ENCODE measurements around the gene PTPRM.

PTPRM gene

GRCh38 chr18:8212896-8213780 is 646.0 kb downstream of the PTPRM start:
- no peak for TF ChIP-seq CTCF (IDR thresholded peaks at IDR 0.05; ENCODE audit: low read depth, low read length)
- no peak for TF ChIP-seq POLR2A (IDR thresholded peaks at IDR 0.05; ENCODE audit: extremely low read depth, insufficient read length)
- TF ChIP-seq MAX (IDR thresholded peaks at IDR 0.05; ENCODE audit: low read depth, low read length): no peak
- TF ChIP-seq MYC (IDR thresholded peaks at IDR 0.05; ENCODE audit: low read depth, low read length): no peak
- no peak overlapping the region for H3K4me3 ChIP-seq (ENCODE audit: low read depth, low read length)
- no peak for DNase-seq (ENCODE audit: low read depth)

- no peak overlapping the region for H3K4me3 ChIP-seq (ENCODE audit: low read depth, low read length)
- no peak for TF ChIP-seq CTCF (IDR thresholded peaks at IDR 0.05; ENCODE audit: low read depth, low read length)
- TF ChIP-seq POLR2A (IDR thresholded peaks at IDR 0.05; ENCODE audit: extremely low read depth, insufficient read length): no peak
- no peak for TF ChIP-seq MAX (IDR thresholded peaks at IDR 0.05; ENCODE audit: low read depth, low read length)
- no peak for DNase-seq (ENCODE audit: low read depth)
Observed at GRCh38 chr18:8215741-8216140, 648.6 kb downstream of the PTPRM start.

- no peak for DNase-seq (ENCODE audit: low read depth)
- TF ChIP-seq MAX (IDR thresholded peaks at IDR 0.05; ENCODE audit: low read depth, low read length) (no peak), POLR2A (IDR thresholded peaks at IDR 0.05; ENCODE audit: extremely low read depth, insufficient read length) (no peak), CTCF (IDR thresholded peaks at IDR 0.05; ENCODE audit: low read depth, low read length) (no peak), MYC (IDR thresholded peaks at IDR 0.05; ENCODE audit: low read depth, low read length) (no peak)
- H3K4me3 ChIP-seq (ENCODE audit: low read depth, low read length): no peak overlapping the region
Observed at GRCh38 chr18:8217051-8217564, 650.0 kb downstream of the PTPRM start.

GRCh38 chr18:8218197-8218596 is 651.1 kb downstream of the PTPRM start:
- no peak overlapping the region for H3K4me3 ChIP-seq (ENCODE audit: low read depth, low read length)
- no peak for DNase-seq (ENCODE audit: low read depth)
- TF ChIP-seq MAX (IDR thresholded peaks at IDR 0.05; ENCODE audit: low read depth, low read length) (no peak), CTCF (IDR thresholded peaks at IDR 0.05; ENCODE audit: low read depth, low read length) (no peak), POLR2A (IDR thresholded peaks at IDR 0.05; ENCODE audit: extremely low read depth, insufficient read length) (no peak), MYC (IDR thresholded peaks at IDR 0.05; ENCODE audit: low read depth, low read length) (no peak)

GRCh38 chr18:8221452-8221851 is 654.3 kb downstream of the PTPRM start:
- no peak for DNase-seq (ENCODE audit: low read depth)
- TF ChIP-seq MYC (IDR thresholded peaks at IDR 0.05; ENCODE audit: low read depth, low read length) (no peak), MAX (IDR thresholded peaks at IDR 0.05; ENCODE audit: low read depth, low read length) (no peak), POLR2A (IDR thresholded peaks at IDR 0.05; ENCODE audit: extremely low read depth, insufficient read length) (no peak), CTCF (IDR thresholded peaks at IDR 0.05; ENCODE audit: low read depth, low read length) (no peak)
- no peak overlapping the region for H3K4me3 ChIP-seq (ENCODE audit: low read depth, low read length)
